Karpas-422 (cell line): ENCODE data around the gene CRKL. TPM values are rescaled to one million over a fixed set of nuclear protein-coding genes. Genes with fewer than 3 reads are reported as not detected.
"Not testable (repeated sequence)": the region's sequence is repeated elsewhere in the genome, so short reads cannot be mapped to it uniquely, and the experiment has no call there.

Source experiments
- DNase-seq: peaks from one replicate; pipeline ENCODE4 v3.0.0-alpha.2; 2015
- H2AFZ ChIP-seq: fragments of 200-600 bp; sonication (generic); 2 replicates; pipeline ENCODE4 v1.6.1; 2014; ENCODE audit warnings: antibody characterized with exemption, low read length, mixed read lengths
- H3K27ac ChIP-seq: fragments of 200-600 bp; sonication (generic); 2 replicates; pipeline ENCODE4 v1.5.1; 2014; ENCODE audit warnings: mild to moderate bottlenecking, low read length, moderate library complexity
- H3K27me3 ChIP-seq: fragments of 200-600 bp; sonication (generic); 2 replicates; pipeline ENCODE4 v1.6.1; 2014; ENCODE audit warnings: low read length, mixed read lengths
- H3K36me3 ChIP-seq: fragments of 200-600 bp; sonication (generic); 2 replicates; pipeline ENCODE4 v1.6.1; 2014; ENCODE audit warnings: low read length, mixed read lengths; ENCODE audit not compliant: insufficient read depth
- H3K4me1 ChIP-seq: fragments of 200-600 bp; sonication (generic); 2 replicates; pipeline ENCODE4 v1.6.1; 2014; ENCODE audit warnings: mild to moderate bottlenecking, low read length, mixed read lengths
- H3K4me2 ChIP-seq: fragments of 200-600 bp; sonication (generic); 2 replicates; pipeline ENCODE4 v1.6.1; 2014; ENCODE audit warnings: low read length, low read depth, mild to moderate bottlenecking; ENCODE audit not compliant: poor library complexity, severe bottlenecking
- H3K4me3 ChIP-seq: fragments of 200-600 bp; sonication (generic); 2 replicates; pipeline ENCODE4 v1.5.1; 2014; ENCODE audit warnings: mild to moderate bottlenecking, antibody characterized with exemption, low read length, mixed read lengths
- H3K79me2 ChIP-seq: fragments of 200-600 bp; sonication (generic); 2 replicates; pipeline ENCODE4 v1.6.1; 2014; ENCODE audit warnings: mild to moderate bottlenecking, low read length, mixed read lengths
- H3K9ac ChIP-seq: fragments of 200-600 bp; sonication (generic); 2 replicates; pipeline ENCODE4 v1.6.0; 2014; ENCODE audit warnings: low read length
- H3K9me2 ChIP-seq: fragments of 200-600 bp; sonication (generic), shearing (Covaris generic); replicated peaks from 2 replicates; pipeline ENCODE4 v1.6.0; 2014; ENCODE audit warnings: mild to moderate bottlenecking, low read length, moderate library complexity; ENCODE audit not compliant: insufficient read depth
- H3K9me3 ChIP-seq: fragments of 300-700, 200-600 bp; sonication (generic); 2 replicates; pipeline ENCODE4 v1.6.1; 2014; ENCODE audit warnings: low read length, mixed read lengths
- H4K20me1 ChIP-seq: fragments of 200-600 bp; sonication (generic); 2 replicates; pipeline ENCODE4 v1.6.1; 2014; ENCODE audit warnings: mild to moderate bottlenecking, antibody characterized with exemption, low read length, low read depth; ENCODE audit not compliant: insufficient read depth
- total RNA-seq: library from RNA; depleted of rRNA; stranded (reverse); fragments of >200 nt; shearing (Covaris generic); gene quantifications from 2 replicates; pipeline ENCODE4 v1.2.3, GENCODE V29; 2014; ENCODE audit warnings: low replicate concordance

CRKL gene
- total RNA-seq, 1 experiment from 2014 or later, result 58.4 TPM

DNA sequence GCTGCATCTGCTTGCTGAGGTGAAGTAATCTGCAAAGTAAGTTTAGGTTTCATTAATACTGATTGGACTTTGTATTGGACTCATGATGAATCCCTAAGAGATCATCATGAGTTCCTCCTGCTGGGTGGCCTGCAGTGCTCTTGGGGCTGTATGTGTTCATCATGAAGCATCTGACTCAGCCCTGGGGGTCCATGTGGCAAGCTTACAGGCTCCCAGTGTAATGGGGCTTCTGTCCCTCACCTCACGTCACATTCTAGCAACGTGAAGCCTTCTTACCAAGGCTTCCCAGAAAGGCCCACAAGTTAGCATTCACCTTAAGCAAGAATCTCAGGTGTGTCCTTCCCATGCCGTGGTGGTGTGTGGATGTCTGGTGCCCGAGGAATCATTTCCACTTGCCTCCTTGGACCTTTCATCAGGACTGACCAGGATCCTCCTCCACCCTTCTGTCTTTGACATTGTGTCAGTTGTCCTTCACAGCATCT is 23.7 kb downstream of the CRKL start:
- Histone ChIP-seq H3K27ac (no peak overlapping the region), H3K9me3 (no peaks in the 10 kb centered on the region), H3K79me2 (peaks cover 98% of the 10 kb centered on the region), H3K36me3 (peaks cover 17% of the 10 kb centered on the region), H4K20me1 (peaks cover 74% of the 10 kb centered on the region), H3K9me2 (no peaks in the 10 kb centered on the region), H2AFZ (no peak overlapping the region), H3K4me2 (no peak overlapping the region), H3K27me3 (no peaks in the 10 kb centered on the region), H3K4me3 (no peak overlapping the region), H3K4me1 (peaks cover 11% of the 10 kb centered on the region), H3K9ac (no peak overlapping the region)
- no peak for DNase-seq

DNA sequence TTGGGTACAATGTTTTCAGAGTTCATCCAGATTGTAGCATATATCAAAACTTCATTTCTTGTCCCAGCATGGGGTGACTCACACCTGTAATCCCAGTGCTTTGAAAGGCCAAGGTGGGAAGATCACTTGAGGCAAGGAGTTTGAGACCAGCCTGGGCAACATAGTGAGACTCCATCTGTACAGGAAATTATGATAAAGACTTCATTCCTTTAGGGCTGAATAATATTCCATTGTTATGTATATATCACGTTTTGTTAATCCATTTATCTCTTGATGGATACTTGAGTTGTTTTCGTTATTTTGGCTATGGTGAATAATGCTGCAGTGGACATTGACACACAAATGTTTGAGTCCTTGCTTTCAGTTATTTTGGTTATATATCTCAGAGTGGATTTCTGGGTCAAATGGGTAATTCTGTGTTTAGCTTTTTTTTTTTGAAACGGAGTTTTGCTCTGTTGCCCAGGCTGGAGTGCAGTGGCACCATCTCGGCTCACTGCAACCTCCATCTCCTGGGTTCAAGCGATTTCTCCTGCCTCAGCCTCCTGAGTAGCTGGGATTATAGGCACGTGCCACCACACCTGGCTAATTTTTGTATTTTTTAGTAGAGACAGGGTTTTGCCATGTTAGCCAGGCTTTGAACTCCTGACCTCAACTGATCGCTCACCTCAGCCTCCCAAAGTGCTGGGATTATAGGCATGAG is 25.1 kb downstream of the CRKL start:
- H3K4me1 ChIP-seq, H3K9me2 ChIP-seq, H3K4me3 ChIP-seq, H3K9ac ChIP-seq, H3K27me3 ChIP-seq, DNase-seq, H2AFZ ChIP-seq, H3K4me2 ChIP-seq, H3K9me3 ChIP-seq, H3K27ac ChIP-seq: not testable (repeated sequence)
- Histone ChIP-seq H3K79me2 (peaks cover 98% of the 10 kb centered on the region), H4K20me1 (peaks cover 67% of the 10 kb centered on the region), H3K36me3 (peaks cover 13% of the 10 kb centered on the region; the same call in 1 of the 2 replicates)

DNA sequence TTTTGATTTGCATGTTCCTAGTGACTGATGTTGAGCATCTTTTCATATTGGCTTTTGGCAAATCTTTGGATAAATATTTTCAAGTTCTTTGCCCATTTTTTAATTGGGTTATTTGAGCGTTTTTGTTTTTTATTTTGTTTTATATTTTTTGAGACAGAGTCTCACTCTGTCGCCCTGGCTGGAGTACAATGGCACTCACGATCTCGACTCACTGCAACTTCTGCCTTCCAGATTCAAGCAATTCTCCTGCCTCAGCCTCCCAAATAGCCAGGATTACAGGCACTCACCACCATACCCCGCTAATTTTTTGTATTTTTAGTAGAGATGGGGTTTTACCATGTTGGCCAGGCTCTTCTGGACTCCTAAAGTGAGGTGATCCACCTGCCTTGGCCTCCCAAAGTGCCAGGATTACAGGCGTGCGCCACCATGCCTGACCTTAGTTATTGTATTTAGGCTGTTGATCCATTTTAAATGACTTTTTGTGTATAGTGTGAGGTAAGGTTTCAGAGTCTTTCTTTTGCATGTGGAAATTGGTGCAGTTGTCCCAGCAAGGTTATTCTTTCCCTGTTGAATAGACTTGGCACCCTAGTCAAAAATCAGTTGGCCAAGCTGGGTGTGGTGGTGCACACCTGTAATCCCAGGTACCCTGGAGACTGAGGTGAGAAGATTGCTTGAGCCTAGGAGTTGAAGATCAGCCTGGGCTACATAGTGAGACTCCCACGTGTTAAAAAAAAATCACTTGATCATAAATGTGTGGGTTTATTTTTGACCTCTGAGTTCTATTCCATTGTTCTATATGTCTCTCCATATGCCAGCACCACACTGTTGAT is 26.1 kb downstream of the CRKL start:
- Histone ChIP-seq H3K79me2 (peaks cover 96% of the 10 kb centered on the region), H3K27me3 (no peaks in the 10 kb centered on the region), H3K27ac (no peak overlapping the region), H3K9me3 (no peaks in the 10 kb centered on the region), H2AFZ (no peak overlapping the region), H3K9me2 (no peaks in the 10 kb centered on the region), H4K20me1 (peaks cover 68% of the 10 kb centered on the region), H3K4me1 (peaks cover under 1% of the 10 kb centered on the region; the same call in 1 of the 2 replicates), H3K4me3 (no peak overlapping the region), H3K9ac (no peak overlapping the region), H3K4me2 (no peak overlapping the region), H3K36me3 (peaks cover 15% of the 10 kb centered on the region; the same call in 1 of the 2 replicates)
- DNase-seq, result no peak

DNA sequence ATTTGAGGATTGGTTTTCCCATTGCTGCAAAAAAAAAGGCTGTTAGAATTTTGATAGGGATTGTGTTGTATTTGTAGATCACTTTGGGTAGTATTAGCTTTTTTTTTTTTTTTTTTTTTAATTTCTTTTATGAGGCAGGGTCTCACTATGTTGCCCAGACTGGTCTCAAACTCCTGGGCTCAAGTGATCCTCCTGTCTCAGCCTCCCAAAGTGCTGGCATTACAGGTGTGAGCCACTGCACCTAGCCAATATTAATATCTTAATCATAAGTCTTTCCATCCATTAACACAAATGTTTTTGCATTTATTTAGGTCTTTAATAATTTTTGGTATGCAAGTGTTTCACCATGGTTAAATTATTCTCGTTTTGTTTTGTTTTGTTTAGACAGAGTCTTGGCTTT is 26.8 kb downstream of the CRKL start:
- Histone ChIP-seq H3K27ac (no peak overlapping the region), H3K9me2 (no peaks in the 10 kb centered on the region), H3K27me3 (no peaks in the 10 kb centered on the region), H2AFZ (no peak overlapping the region), H3K9ac (no peak overlapping the region), H3K36me3 (peaks cover 18% of the 10 kb centered on the region; the same call in 1 of the 2 replicates), H3K4me1 (no peaks in the 10 kb centered on the region; the same call in 1 of the 2 replicates), H4K20me1 (peaks cover 70% of the 10 kb centered on the region), H3K9me3 (no peaks in the 10 kb centered on the region), H3K79me2 (peaks cover 96% of the 10 kb centered on the region), H3K4me2 (no peak overlapping the region), H3K4me3 (no peak overlapping the region)
- DNase-seq, result no peak

DNA sequence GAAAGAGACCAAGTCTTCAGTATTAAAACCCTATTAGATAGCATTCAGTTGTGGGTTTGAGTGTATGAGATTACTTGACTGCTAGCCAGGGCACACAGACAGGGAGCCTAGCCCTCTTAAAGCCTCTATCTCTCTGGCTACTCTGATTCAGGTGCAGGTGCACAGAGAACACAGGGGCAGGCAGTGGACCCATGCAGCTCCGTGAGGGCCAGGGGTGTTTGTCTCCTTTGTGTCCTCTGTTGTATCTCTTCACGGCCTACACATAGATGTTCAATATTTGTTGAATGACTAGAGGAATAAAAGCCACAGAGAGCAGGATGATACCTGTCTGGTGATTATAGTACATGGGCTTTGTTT is 28.3 kb downstream of the CRKL start:
- Histone ChIP-seq H4K20me1 (peaks cover 76% of the 10 kb centered on the region), H3K27ac (no peak overlapping the region), H3K9me3 (no peaks in the 10 kb centered on the region), H3K4me3 (no peak overlapping the region), H3K4me1 (no peaks in the 10 kb centered on the region; the same call in 1 of the 2 replicates), H3K9ac (no peak overlapping the region), H3K79me2 (peaks cover 92% of the 10 kb centered on the region), H3K4me2 (no peak overlapping the region), H3K9me2 (no peaks in the 10 kb centered on the region), H3K36me3 (peaks cover 28% of the 10 kb centered on the region; the same call in 1 of the 2 replicates), H2AFZ (no peak overlapping the region), H3K27me3 (no peaks in the 10 kb centered on the region)
- DNase-seq, result no peak

DNA sequence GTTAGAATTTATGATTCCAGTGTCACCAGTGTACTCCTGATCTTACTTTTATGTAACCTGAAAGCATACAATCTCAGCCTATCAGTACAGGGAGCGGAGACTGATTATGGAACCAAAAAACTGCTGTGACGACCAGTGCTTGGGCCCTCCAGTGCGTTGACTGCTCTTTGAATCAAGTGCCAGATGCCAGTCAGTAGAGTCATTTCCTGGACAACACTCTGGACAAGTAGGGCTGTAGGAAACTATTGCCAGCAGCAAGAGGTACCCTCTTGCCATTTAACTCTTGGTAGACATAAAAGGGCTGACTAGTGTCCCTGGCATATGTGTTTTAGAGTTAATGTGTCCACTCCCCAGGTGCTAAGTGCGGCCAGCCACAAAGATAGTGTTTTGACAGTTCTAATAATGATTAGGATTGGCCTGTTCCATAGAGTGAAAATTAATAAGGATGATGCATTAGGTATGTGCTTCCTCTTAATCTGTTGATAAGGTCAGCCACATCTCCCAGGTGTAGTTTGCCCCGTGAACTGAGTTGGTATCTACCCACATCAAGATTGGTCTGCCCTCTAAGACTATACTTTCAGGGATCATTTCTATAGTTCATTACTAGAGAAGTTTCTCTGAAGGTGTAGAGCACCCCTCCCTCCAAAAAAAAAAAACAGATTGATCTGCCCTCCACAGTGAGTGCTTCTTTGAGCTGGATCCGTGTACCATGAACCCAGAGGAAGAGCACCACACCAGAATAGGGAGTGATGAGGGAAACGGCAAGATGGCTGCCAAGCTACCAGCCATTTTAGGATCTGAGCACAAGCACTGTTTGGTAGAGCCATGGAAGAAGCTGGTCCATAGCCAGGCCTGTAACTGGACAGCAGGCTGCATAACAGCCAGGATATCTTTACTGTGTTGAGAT is 29.1 kb downstream of the CRKL start:
- no peak overlapping the region for H3K4me3 ChIP-seq
- no peak for DNase-seq
- no peaks in the 10 kb centered on the region; the same call in 1 of the 2 replicates for H3K4me1 ChIP-seq
- no peak overlapping the region for H2AFZ ChIP-seq
- peaks cover 76% of the 10 kb centered on the region for H4K20me1 ChIP-seq
- peaks cover 34% of the 10 kb centered on the region; the same call in 1 of the 2 replicates for H3K36me3 ChIP-seq
- no peak overlapping the region for H3K4me2 ChIP-seq
- H3K9me2 ChIP-seq, result no peaks in the 10 kb centered on the region
- H3K79me2 ChIP-seq, result peaks cover 90% of the 10 kb centered on the region
- no peak overlapping the region for H3K27ac ChIP-seq
- no peak overlapping the region for H3K9ac ChIP-seq
- no peaks in the 10 kb centered on the region for H3K9me3 ChIP-seq
- H3K27me3 ChIP-seq, result no peaks in the 10 kb centered on the region

DNA sequence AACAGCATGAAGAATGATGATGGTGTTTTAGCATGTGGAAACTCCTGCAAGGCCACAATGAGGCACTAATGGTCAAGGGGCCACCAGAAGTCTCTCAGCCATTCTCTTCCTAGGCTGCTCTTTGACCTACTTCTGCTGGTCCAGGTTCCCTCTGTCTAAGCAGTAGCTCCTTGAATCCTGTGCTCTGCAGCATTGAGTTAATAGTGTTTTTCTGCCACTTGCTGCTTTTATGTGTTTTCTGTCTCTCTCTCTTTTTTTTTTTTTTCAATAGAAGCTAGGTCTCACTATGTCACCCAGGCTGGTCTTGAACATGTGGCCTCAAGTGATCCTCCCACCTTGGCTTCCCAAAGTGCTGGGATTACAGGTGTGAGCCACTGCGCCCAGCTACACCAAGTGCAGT is 29.8 kb downstream of the CRKL start:
- Histone ChIP-seq H3K79me2 (peaks cover 85% of the 10 kb centered on the region), H3K9ac (no peak overlapping the region), H3K27me3 (no peaks in the 10 kb centered on the region), H3K4me1 (no peaks in the 10 kb centered on the region; the same call in 1 of the 2 replicates), H3K27ac (no peak overlapping the region), H3K9me2 (no peaks in the 10 kb centered on the region), H2AFZ (no peak overlapping the region), H4K20me1 (peaks cover 78% of the 10 kb centered on the region), H3K9me3 (no peaks in the 10 kb centered on the region), H3K4me2 (no peak overlapping the region), H3K36me3 (peaks cover 40% of the 10 kb centered on the region; the same call in 1 of the 2 replicates), H3K4me3 (no peak overlapping the region)
- DNase-seq, result no peak
